GM12874 (cell line): Measurements from ENCODE around the gene ZNF892.

Experiments
- CTCF ChIP-seq: IDR thresholded peaks from 2 replicates; pipeline ENCODE4 v1.5.1; 2011; ENCODE audit warnings: low read depth, mild to moderate bottlenecking, control low read depth, low read length, moderate library complexity; ENCODE audit not compliant: insufficient read depth

ZNF892 gene

GRCh38 chr2:95166065-95166763 is 41.1 kb upstream of the ZNF892 start:
- no peak for TF ChIP-seq CTCF

DNA sequence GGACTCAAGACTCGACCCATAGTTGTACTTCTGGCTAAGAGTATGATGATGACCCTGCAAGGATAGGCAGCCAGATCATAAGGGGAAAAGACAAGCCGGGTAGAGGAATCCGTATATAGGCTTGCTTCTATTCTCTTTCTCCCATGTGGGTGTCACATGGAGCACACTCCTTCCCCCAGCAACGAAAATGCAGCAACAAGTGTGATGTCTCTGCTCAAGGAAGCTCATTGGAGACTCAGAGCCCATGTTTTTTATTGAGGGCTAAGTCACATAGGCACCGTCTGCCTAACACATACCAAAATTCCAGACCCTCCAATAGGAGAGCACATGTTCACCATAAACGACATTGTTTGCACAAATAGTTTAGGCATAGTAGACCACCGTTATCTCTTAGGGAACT is 35.4 kb upstream of the ZNF892 start:
- no peak for TF ChIP-seq CTCF

GRCh38 chr2:95174031-95174542 is 33.2 kb upstream of the ZNF892 start:
- no peak for TF ChIP-seq CTCF

- TF ChIP-seq CTCF: no peak
Measured at GRCh38 chr2:95179451-95179850, 27.9 kb upstream of the ZNF892 start.

GRCh38 chr2:95181774-95182173 is 25.5 kb upstream of the ZNF892 start:
- no peak for TF ChIP-seq CTCF

- TF ChIP-seq CTCF: no peak
Measured at GRCh38 chr2:95185197-95185596, 22.1 kb upstream of the ZNF892 start.

- TF ChIP-seq CTCF: no peak
Measured at GRCh38 chr2:95185973-95186372, 21.3 kb upstream of the ZNF892 start.

DNA sequence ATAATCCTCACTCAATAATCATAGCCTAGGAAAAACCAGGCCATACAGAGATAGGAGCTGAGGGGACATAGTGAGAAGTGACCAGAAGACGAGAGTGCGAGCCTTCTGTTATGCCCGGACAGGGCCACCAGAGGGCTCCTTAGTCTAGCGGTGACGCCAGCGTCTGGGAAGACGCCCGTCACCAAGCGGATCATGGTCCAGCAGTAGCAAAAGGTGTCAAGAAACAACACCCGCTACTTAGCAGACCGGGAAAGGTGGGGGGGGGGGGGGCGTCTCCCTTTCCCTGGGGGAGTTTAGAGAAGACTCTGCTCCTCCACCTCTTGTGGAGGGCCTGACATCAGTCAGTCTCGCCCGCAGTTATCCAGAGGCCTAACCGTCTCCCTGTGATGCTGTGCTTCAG is 14.4 kb upstream of the ZNF892 start:
- peak; percentile 52 for TF ChIP-seq CTCF
